CD4-positive, alpha-beta T cell treated with Interleukin-10 for 1 hour (primary cell): Measurements from ENCODE around the gene IL19.
"Not testable (repeated sequence)": the region's sequence is repeated elsewhere in the genome, so short reads cannot be mapped to it uniquely, and the experiment has no call there.

Source experiments
- DNase-seq: peaks from one replicate; pipeline ENCODE4 v3.0.0-alpha.2; 2020

The IL19 gene

DNA sequence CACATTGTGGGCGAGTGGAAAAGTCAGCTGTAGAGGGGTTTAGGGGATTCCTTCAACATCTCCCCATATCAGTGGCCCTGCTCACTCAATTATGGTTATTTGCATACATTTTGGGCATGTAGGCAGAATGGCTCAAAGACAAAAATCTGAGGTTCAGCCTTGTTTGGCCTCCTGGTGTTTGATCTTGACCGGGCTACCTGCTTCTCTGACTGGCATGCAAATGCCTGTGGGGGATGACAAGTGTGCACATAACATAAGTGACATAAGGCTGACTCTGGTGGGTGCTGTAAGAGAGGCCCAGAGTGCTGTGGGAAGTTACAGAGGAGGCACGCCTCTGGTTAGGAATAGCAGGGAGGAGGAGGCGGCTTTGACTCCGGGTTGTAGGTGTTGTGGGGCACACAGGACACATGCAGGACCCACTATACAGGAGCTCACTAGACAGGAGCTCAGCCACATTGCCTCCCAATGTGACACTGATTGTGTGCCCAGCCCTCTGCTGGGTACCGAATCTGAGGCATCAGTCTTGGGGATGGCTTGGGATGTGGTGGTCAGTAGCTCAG, 29.4 kb upstream of the IL19 start:
- no peak for DNase-seq

DNA sequence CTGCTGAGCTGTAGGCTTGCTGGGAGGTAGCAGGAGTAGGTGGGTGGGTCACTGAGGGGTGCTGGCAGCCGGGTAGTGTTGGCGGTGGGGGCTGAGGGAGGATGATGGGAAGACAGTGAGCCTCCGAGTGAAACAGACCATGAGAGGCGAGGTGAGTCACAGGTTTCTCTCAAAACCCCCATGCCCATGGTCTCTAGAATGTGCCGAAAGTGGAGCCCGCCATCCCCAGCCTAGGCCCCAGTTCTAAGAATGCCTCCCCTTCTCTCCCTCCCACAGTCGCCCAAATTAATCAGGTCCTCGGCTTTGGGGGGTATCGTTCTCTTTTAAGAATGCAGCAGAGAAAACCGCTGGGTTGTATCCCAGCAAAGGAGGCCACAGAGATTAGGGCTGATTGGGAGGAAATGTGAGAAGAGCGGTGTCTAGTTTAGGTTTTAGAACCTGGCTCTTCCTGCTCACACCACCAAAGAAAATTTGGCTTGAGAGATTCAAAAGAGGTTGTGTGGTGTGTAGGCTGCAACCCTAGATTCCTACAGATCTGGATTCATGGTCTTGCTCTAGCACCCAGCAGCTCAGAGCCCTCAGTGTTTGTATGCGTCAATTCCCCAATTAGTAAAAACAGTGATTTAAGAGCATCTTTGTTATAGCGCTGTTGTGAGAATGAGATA, 27.7 kb upstream of the IL19 start:
- no peak for DNase-seq

DNA sequence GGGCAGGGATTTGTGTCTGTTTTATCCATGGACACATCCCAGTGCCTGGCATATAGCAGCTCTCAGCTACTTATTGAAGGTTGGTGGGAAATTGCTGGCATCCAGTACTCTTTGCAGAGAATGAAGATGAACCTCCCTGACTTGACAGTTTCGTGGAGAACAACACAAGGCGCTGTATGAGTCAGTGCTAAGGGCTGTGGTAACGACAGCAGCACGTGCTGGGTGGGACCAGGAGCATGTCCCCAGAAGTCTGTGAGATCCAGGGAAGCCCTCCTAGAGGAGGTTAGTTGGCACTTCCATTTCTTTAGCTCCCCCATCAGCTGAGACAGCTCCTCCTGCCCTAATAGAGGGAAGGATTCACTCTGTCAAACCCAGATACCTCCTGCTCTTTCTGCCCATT, 25.9 kb upstream of the IL19 start:
- no peak for DNase-seq

DNA sequence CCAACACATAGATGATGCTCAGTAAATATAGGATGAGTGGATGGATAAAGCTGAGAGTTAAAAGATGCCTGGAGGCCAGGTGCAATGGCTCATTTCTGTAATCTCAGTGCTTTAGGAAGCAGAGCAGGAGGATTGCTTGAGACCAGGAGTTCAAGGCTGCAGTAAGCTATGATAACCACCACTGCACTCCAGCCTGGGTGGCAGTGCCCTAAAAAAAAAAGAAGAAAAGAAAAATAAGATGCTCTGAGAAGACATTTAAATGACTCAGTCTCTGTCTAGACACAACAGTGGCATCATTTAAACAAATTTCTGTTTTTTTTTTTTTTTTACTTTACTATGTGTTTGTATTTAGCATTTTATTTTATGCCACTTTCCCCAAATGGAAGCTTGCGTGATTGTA, 25.3 kb upstream of the IL19 start:
- DNase-seq: no peak

DNA sequence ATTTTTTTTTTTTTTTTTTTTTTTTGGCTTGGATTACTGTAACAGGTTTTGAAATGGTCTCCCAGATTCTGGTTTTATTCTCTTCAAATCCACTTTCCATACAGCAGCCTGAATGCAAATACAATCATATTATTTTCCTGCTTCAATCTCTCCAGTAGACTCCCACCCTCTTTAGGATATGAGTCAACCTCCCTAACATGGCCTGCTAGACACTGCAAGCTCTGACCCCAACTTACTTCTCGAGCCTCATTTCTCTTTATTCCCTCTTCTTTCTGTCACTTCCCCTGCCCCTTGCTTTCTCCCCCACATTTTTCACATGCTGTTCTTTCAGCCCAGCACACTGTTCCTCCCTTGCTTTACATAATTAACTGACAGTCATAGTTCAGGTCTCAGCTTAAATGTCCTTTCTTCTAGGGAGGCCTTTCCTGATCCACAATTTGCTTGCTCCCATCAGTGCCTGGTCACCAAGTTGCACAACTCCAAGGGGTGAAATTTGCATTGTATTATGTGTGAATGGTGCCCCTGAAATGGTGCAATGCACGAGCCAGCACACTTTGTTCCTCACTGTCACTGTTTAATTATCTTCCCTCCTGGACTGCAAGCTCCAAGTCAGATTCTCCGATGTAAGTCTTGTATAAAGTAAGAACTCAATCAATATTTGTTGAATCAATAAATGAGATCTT, 22.1 kb upstream of the IL19 start:
- no peak for DNase-seq

DNA sequence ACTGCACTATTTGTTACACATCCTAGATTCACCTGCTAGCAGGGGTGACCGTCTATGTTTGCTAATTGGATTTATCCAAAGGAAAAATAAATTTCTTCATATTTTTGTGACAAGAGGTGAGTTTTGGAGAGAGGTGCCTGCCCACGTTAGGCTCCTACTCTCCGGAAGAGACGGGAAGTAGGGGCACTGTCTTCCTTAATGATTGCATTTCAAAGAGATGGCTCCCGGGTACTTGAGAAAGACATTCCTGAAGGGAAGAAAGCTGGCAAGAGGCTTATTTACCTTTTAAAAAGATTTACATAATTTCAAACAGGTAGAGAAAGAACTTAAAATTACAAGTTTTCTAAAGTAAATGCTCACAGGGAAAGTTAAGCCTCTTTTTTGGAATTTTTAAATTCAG, 18.7 kb upstream of the IL19 start:
- DNase-seq: no peak

DNA sequence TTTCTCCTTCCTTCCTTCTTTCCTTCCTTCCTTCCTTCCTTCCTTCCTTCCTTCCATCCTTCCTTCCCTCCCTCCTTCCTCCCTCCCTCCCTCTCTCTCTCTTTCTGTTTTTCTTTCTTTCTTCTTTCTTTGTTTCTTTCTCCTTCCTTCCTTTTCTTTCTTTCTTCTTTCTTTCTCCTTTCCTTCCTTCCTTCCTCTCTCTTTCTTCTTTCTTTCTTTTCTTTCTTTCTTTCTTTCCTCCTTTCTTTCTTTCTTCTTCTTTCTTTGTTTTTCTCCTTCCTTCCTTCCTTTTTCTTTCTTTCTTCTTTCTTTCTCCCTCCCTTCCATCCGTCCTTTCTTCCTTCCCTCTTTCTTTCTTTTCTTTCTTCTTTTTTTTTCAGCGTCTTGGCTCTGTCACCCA, 18.1 kb upstream of the IL19 start:
- DNase-seq: no peak

DNA sequence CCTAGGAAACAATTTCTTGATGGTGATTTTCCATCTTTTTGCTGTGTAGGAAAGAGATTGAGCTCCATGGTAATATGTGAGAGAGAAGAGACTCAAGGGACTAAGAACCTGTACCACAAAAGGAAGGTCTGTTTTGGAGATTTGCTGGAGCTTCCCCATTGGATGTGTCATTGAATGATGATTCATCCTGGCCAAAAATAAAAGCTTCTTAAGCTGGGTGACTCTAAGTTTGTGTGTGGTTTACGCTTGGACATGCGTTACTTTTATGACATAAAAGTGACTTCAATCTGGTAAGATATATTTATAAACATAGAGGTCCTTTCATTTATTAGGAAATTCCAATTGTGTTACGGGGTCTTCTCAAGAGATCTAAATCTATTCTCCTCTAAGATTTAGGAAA, 17.4 kb upstream of the IL19 start:
- DNase-seq: no peak

DNA sequence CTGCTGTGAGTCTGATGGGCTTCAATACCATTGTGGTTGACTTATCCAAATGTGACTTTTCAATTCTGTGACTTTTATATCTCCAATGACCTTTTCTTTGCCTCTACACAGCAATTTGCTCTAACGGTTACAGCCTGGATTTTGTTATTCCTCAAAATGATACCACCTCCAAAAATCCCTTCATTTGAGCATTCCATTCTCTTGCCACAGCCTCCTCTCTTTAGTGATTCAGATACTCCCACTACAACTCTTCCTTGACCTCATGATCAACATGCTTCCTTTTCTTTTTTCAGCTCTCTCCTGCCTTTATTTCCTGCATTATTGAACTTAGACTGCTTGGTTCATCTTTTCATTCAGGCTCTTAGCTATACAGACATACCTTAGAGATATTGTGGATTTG, 16.6 kb upstream of the IL19 start:
- DNase-seq: no peak

DNA sequence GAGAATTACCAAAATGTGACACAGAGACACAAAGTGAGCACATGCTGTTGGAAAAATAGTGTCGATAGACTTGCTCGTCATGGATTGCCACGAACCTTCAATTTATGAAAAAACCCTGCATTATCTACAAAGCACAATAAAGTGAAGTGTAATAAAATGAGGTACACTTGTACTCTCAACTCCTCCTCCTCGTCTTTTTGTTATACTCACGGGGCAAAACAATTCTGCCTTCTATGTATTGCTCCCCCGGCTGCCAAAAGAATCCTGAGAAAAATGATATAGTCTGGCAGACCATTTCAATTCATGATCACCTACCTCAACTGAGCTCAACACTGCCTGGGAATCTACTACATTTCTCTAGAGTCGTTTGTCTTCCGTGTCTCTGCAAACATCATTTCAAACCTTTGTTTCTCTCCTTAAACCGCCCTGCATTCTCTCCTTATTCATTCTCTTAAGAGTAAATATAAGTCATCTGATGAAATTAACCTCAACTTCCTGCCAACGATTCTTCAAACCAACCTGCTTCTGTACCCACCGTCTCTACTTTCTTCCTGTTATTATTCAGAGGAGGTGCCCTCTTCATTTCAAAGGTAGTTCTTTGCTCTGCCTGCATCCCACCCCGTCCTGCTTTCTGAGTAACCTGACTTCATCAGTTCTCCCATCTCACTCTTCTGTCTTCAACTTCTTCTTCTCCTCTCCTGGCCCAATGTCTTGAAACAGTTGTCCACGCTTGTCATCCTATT, 12.9 kb upstream of the IL19 start:
- DNase-seq: peak; percentile 61

DNA sequence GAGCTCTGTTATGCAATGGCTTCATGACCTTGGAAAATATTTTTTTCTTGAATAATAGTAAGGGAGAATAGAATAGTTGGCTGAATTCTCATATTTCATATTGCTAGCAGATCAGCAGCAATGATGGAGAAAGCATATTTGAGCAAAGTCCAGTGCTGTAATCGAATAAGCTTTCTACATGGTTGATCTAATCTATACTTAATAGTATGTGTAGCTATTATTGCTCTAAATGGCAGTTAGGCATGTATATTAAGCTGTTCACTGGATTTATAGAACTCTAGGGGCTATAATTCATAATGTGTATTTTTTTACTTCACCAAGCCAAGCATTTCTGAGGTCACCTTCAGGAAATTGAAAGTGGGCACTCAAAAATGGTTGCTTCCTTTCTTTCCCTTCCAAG, 10.0 kb upstream of the IL19 start:
- DNase-seq: no peak

DNA sequence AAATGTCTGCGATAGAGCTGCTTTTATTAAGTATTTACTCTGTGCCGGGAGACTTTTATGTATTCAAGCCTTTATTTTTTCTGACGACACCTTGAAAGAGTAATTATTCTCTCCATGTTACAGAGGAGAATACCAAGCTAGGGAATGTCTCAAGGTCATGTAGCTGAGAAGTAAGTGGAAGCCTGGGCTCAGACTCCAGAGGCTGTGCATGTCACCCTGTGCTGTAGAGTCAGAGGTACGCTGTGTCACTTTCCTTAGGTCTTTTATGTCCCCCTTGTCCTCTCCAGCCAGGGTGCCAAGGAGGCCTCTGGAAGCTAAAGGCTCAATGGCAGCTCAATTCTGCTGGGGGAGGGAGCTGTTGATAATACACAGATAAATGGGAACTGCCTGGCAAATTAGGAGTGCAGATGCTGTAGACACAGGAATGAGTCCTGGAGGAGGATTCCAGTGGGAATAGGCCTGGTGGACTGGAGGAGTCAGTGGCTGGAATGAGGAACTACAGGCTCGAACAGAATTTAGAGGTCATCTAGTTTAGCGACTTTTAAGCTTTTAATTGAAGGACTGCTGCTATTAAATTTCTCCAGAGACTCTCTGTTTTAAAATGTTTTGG, 9.3 kb upstream of the IL19 start:
- no peak for DNase-seq

DNA sequence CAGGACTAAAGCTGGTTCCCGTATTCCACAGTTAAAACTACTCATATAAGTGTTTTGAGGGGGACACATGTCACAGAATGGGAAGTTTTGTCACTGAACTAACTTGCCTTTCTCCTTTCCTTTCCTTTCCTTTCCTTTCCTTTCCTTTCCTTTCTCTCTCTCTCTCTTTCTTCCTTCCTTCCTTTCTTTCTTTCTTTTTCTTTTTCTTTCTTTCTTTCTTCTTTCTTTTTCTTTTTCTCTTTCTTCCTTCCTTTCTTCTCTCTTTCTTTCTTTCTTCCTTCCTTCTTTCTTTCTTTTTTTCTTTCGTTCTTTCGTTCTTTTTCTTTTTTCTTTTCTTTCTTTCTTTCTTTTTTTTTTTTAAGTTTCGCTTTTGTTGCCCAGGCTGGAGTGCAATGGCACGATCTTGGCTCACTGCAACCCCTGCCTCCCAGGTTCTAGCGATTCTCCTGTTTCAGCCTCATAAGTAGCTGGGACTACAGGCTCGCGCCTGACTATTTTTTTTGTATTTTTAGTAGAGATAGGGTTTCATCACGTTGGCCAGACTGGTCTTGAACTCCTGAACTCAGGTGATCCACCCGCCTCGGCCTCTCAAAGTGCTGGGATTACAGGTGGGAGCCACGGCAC, 7.7 kb upstream of the IL19 start:
- not testable (repeated sequence) for DNase-seq

DNA sequence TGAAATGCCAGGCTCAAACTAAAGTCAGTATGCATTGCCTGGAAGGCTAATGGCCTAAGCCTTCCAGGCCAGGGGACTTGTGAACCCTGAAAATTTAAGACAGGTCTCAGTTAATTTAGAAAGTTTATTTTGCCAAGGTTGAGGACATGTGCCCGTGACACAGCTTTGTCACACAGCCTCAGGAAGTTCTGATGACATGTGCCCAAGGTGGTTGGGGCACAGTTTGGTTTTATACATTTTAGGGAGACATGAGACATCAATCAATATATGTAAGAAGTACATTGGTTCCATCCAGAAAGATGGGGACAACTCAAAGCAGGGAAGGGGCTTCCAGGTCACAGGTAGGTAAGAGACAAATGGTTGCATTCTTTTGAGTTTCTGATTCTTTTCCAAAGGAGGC, 4.8 kb upstream of the IL19 start:
- not testable (repeated sequence) for DNase-seq

DNA sequence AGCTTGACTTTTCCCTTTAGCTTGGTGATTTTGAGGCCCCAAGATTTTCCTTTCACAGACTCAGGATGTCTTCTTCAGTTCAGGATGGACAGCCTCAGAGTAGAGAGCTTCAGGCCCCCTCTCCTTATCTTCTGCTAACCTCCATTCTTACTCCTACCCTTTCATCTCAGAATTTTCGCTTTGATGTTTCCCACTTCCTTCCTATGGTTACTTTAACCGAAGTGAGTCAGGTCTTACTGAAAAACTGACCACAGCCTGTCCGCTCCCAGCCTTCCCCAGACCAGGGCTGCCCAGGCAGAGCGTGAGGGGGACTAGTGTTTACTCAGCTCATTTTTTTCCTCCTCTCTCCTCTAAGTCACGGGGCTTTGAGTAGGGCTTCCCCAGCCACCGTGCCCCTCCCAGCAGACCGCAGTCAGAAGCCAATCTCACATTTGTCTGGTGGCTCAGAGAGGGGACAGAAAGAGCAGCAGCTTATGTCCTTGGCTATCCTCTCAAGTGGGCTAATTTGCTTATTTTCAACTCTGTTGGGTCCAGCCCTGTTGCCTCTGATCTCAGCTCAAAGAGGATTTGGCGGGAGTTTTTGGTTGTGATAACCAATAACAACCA, 4.2 kb upstream of the IL19 start:
- DNase-seq: peak; percentile 76

DNA sequence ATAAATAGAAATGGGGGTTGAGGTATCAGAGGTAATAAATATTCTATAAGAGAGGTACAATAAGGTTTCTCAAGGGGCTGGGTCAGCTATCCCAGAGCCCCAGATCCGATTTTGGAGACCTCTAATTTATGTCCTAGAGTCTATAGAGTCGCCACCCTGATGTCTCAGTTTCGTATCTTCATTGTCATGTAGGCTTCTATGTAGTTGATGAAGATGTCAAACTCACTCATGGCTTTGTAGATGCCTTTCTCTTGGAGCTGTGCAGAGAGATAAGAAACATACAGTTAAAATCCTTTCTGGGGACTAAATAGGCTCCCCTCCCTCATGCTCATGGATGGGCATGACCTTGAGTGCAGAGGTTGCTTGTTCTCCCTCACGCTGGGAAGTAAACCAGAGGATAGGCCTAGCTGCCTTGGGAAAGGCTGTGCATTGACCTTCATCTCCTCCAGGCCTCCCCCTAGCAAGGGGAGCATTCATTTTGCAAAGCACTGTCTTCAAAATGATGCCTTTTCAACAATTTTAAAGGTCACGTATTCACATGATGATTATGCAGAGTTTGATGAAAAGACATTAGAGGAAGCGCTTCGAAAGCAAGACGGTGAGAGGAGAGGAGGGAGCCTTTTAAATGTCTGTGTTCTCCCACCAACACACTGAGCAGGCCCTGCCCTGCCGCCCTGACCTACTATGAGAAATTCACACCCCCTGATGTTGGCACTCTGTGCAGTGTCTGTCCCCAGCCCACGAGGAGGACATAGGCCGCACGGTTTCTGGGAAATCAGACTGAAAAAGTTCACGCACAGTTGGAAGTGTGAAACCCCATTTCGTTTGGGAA, 1.9 kb upstream of the IL19 start:
- DNase-seq: peak; percentile 21

DNA sequence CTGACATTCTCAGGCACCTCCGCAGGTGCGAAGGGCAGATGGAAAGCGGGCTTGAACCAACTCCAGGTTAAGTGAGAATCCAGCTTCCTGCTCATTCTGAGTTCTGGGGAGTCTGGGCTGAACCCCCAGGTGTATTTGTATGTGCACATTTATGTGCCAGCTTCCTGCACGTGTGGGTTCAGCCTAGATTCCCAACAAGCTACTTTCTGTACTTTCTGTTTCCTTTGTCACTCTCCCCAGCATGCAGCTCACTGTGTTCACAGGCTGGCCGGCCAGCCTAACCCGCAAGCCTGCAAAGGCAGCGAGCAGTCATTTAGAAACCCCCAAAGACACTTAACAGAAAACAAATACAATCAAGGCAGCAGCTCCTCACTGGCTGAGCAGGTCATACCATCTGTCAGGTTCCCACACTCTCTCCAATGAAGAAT, 1.3 kb upstream of the IL19 start:
- DNase-seq: peak; percentile 58

DNA sequence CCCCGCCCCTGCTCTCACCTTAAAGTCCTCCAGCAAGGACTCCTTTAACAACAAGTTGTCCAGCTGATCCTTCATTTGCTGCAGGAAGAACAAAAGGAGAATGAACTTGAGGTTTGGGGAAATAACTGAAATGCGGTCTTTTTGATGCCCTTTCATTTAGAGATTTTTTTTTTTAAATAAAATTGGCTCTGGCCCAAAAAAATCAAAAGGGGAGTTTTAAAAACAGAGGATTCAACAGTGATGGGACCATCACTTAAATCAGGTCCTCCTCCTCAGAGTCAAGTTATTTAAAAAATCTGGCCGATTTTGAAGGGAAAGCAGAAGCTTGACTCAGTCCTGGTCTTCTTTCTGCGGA, 742 bp downstream of the IL19 start:
- no peak for DNase-seq

DNA sequence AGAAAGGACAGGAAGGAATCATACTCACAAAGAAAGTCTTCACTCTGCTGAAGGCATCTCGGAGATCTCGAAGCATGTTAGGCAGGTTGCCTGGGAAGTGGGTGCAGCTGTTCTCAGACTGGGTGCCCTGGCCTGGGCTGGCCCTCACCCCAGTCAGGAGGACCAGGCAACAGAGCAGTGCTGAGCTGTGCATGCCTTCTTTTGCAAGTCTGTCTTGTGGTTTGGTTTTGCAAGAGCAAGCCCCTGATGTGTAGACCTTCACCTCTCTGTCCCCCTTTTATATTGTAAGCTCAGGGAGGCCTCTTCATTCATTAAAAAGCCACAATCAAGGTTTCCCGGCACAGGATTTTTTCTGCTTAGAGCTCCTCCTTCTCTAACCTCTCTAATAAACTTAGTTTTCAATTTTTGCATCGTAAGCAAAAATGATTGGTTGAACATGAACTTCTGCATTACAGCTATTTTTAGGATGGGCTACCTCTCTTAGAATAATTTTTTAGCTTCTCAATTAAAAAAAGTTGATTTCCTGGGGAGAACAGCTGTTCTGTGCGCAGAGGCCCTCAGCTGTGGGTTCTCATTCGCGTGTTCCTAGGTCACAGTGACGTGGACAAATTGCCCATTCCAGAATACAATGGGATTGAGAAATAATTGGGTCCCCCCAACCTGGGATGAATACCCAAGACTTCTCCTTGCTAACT, 1.8 kb downstream of the IL19 start, which contains the start of gene IL10:
TSS of gene IL10 (minus strand) at position 252 of the 695 bp plus-strand sequence. CDS start at position 193, 59 bp downstream.
- no peak for DNase-seq

DNA sequence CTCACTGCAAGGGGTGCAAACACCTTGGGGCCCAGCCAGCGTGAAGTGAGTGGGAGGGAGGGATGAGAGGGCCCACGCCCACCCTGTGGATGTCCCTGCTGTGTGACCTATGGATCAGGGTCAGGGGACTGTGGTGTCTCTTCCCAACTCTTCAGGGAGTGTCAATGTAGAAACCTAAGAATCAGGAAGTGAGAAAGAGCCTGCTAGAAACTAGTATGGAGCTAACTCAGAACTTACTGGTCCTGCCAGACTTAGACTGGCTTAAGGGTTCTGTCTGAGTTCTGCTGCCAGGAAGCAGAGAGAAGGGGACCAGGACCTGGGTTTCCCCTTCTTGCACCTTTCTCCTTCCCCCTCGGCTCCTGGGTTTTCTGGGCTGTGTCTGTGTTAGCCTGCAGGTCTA, 3.5 kb downstream of the IL19 start:
- DNase-seq: no peak

DNA sequence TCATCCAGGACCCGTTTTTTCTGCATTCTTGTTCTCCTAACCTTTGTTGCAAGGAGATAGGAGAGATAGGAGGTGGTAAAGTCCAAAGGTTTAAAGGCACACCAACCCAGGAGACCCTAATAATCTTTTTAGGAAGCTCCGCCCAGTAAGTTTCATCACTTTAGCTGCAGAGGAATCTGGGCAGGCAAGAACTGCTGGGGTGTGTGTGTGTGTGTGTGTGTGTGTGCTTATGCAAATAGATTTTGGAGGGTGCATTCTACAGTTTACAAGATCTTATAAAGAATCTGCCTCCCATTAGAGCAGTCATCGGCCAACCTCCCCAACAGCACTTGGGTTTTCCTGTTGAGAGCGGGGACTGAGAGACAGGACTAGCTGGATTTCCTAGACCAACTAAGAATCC, 5.7 kb downstream of the IL19 start:
- no peak for DNase-seq
